HCT116 (cell line): ENCODE data around the gene PLAAT2. TPM values are rescaled to one million over a fixed set of nuclear protein-coding genes. Genes with fewer than 3 reads are reported as not detected.

Source experiments
- ATAC-seq: fragments of 200-7000 bp; cut with Tn5 transposase; 2 replicates; pipeline ENCODE4 v1.9.1; 2020; ENCODE audit warnings: mild to moderate bottlenecking, moderate library complexity
- BruUV-seq: library from RNA; stranded (reverse); fragments of 400-500 nt; replicated peaks from 2 replicates; lab custom pipeline; 2021; lab: Mats Ljungman, UMichigan
- CTCF ChIA-PET: fragments of 300-600 bp; sonication (Branson Sonifier 250); formaldehyde crosslinking; loops from one replicate; lab custom pipeline; 2021; ENCODE audit warnings: antibody characterized with exemption; lab: Charles Lee
- POLR2A ChIA-PET: fragments of 300-600, 350-600 bp; sonication (Branson Sonifier 250); formaldehyde crosslinking; loops from one replicate; lab custom pipeline; 2021; ENCODE audit warnings: antibody characterized with exemption; lab: Charles Lee
- RAD21 ChIA-PET, 2 experiments: fragments of 300-600 bp; sonication (Branson Sonifier 250); formaldehyde crosslinking; loops; one replicate each; lab custom pipeline; 2023; ENCODE audit warnings: low total read pairs in 2 of 2; ENCODE audit not compliant: uncharacterized antibody in 2 of 2, unreplicated experiment in 2 of 2, low non-redundant PET in 1 of 2; lab: Charles Lee
- DNase-seq: peaks from one replicate; pipeline ENCODE4 v3.0.0-alpha.2; 2010; ENCODE audit warnings: low read depth, low spot score
- H2AFZ ChIP-seq: fragments of 200-600 bp; shearing (Covaris generic), sonication (generic); 2 replicates; pipeline ENCODE4 v1.6.1; 2017; ENCODE audit warnings: low read depth, mixed run types, mixed read lengths, antibody characterized with exemption, low read length; ENCODE audit not compliant: poor library complexity, severe bottlenecking
- H3K27ac ChIP-seq: 2 replicates; pipeline ENCODE4 v1.5.1; 2012; ENCODE audit warnings: low read depth, low read length
- H3K27me3 ChIP-seq: fragments of 200-600 bp; sonication (generic); 2 replicates; pipeline ENCODE4 v1.6.1; 2016; ENCODE audit warnings: mixed run types, low read length, mixed read lengths; ENCODE audit not compliant: insufficient read depth
- H3K36me3 ChIP-seq, 2 experiments: fragments of 200-500 bp in 1 of 2; fragments of 200-600 bp in 1 of 2; sonication (Bioruptor generic) in 1 of 2; sonication (generic) in 1 of 2; 2 replicates each; pipeline versions ENCODE4 v1.5.1 to v1.6.1; 2014 to 2016; ENCODE audit warnings: low read length in 2 of 2, inconsistent platforms in 1 of 2, mixed read lengths in 1 of 2, mixed run types in 1 of 2; ENCODE audit not compliant: insufficient read depth in 2 of 2, control insufficient read depth in 1 of 2
- H3K4me1 ChIP-seq, 2 experiments: fragments of 200-600 bp in 1 of 2; sonication (generic) in 1 of 2; 2 replicates each; pipeline versions ENCODE4 v1.5.1 to v1.6.1; 2012 to 2017; ENCODE audit warnings: low read length in 2 of 2, inconsistent platforms in 1 of 2, mild to moderate bottlenecking in 1 of 2, mixed read lengths in 1 of 2, mixed run types in 1 of 2, moderate library complexity in 1 of 2; ENCODE audit not compliant: insufficient read depth in 2 of 2, control insufficient read depth in 1 of 2
- H3K4me2 ChIP-seq: fragments of 200-600 bp; sonication (generic); 2 replicates; pipeline ENCODE4 v1.6.1; 2017; ENCODE audit warnings: mixed run types, low read length, mixed read lengths
- H3K4me3 ChIP-seq, 2 experiments: fragments of 200-600 bp in 1 of 2; sonication (generic) in 1 of 2; replicated peaks in 1 of 2; 2 replicates each; pipeline ENCODE4 v1.5.1; 2011 to 2016; ENCODE audit warnings: low read length in 2 of 2, control low read depth in 1 of 2, low read depth in 1 of 2, mild to moderate bottlenecking in 1 of 2, mixed read lengths in 1 of 2, mixed run types in 1 of 2
- H3K79me2 ChIP-seq: fragments of 200-600 bp; sonication (generic); 2 replicates; pipeline ENCODE4 v1.6.1; 2017; ENCODE audit warnings: mild to moderate bottlenecking, mixed run types, low read length, moderate library complexity, mixed read lengths; ENCODE audit not compliant: insufficient read depth
- H3K9ac ChIP-seq: fragments of 200-600 bp; sonication (generic); 2 replicates; pipeline ENCODE4 v1.6.1; 2016; ENCODE audit warnings: low read length, mixed read lengths
- H3K9me2 ChIP-seq: fragments of 200-600 bp; sonication (generic), shearing (Covaris generic); 2 replicates; pipeline ENCODE4 v1.6.1; 2017; ENCODE audit warnings: mixed run types, mild to moderate bottlenecking, moderate library complexity; ENCODE audit not compliant: insufficient read depth
- H3K9me3 ChIP-seq, 2 experiments: fragments of 200-500 bp in 1 of 2; fragments of 200-600 bp in 1 of 2; sonication (Bioruptor generic) in 1 of 2; sonication (generic) in 1 of 2; 2 replicates each; pipeline ENCODE4 v1.6.1; 2014 to 2017; ENCODE audit warnings: low read length in 2 of 2, mixed read lengths in 2 of 2, inconsistent platforms in 1 of 2, low read depth in 1 of 2, mild to moderate bottlenecking in 1 of 2, mixed run types in 1 of 2, moderate library complexity in 1 of 2; ENCODE audit not compliant: control insufficient read depth in 1 of 2, insufficient read depth in 1 of 2
- H4K20me1 ChIP-seq: fragments of 200-600 bp; sonication (generic), shearing (Covaris generic); 2 replicates; pipeline ENCODE4 v1.6.1; 2017; ENCODE audit warnings: mixed run types, mild to moderate bottlenecking, moderate library complexity; ENCODE audit not compliant: insufficient read depth
- CBX3 ChIP-seq: IDR thresholded peaks from 2 replicates; pipeline ENCODE4 v1.6.1; 2012; ENCODE audit warnings: low read depth
- CTCF ChIP-seq, 3 experiments: fragments of 200-600 bp in 1 of 3; sonication (generic) in 1 of 3; IDR thresholded peaks in 2 of 3; conservative IDR thresholded peaks in 1 of 3; 2 replicates each; pipeline ENCODE4 v1.5.1; 2012 to 2017; ENCODE audit warnings: low read depth in 2 of 3, low read length in 2 of 3, antibody characterized with exemption in 1 of 3, borderline replicate concordance in 1 of 3, control low read depth in 1 of 3, mild to moderate bottlenecking in 1 of 3, mixed read lengths in 1 of 3, mixed run types in 1 of 3, moderate library complexity in 1 of 3; ENCODE audit not compliant: insufficient read depth in 1 of 3
- FOSL1 ChIP-seq: IDR thresholded peaks from 2 replicates; pipeline ENCODE4 v1.6.1; 2012; ENCODE audit warnings: low read depth
- JUND ChIP-seq: IDR thresholded peaks from 2 replicates; pipeline ENCODE4 v1.6.1; 2012
- MAX ChIP-seq: IDR thresholded peaks from 2 replicates; pipeline ENCODE4 v1.6.1; 2012
- POLR2A ChIP-seq: IDR thresholded peaks from 2 replicates; pipeline ENCODE4 v1.7.0; 2011; ENCODE audit warnings: borderline replicate concordance; ENCODE audit not compliant: insufficient read depth, insufficient read length; ENCODE audit errors: extremely low read depth
- SIN3A ChIP-seq: IDR thresholded peaks from 2 replicates; pipeline ENCODE4 v1.6.1; 2012; ENCODE audit warnings: low read depth
- SP1 ChIP-seq: IDR thresholded peaks from 2 replicates; pipeline ENCODE4 v1.6.1; 2012; ENCODE audit warnings: low read depth
- TCF7L2 ChIP-seq: IDR thresholded peaks from 2 replicates; pipeline ENCODE4 v1.7.0; 2011; ENCODE audit warnings: borderline replicate concordance, inconsistent platforms; ENCODE audit not compliant: insufficient read depth, insufficient read length; ENCODE audit errors: extremely low read depth
- YY1 ChIP-seq: IDR thresholded peaks from 2 replicates; pipeline ENCODE4 v1.6.1; 2011; ENCODE audit warnings: low read length, low read depth, moderate library complexity, mild to moderate bottlenecking; ENCODE audit not compliant: insufficient replicate concordance; ENCODE audit errors: extremely low read depth
- intact Hi-C: fragments of 100-400 bp; cut with micrococcal nuclease; formaldehyde crosslinking; loops from 2 replicates; pipeline ENCODE4 v1.10.0; 2022
- total RNA-seq: library from RNA; stranded (reverse); gene quantifications from one replicate; pipeline ENCODE4 v1.2.1, GENCODE V29; 2021; ENCODE audit not compliant: unreplicated experiment

Gene PLAAT2
- total RNA-seq, 1 experiment from 2014 or later: not detected

GRCh38 chr11:63609971-63610580, 46.9 kb upstream of the PLAAT2 start:
- Histone ChIP-seq H3K4me3 (no peak overlapping the region), H3K9me2 (no peaks in the 10 kb centered on the region), H3K4me2 (no peak overlapping the region), H4K20me1 (no peaks in the 10 kb centered on the region), H3K27ac (no peak overlapping the region), H2AFZ (no peak overlapping the region), H3K79me2 (no peaks in the 10 kb centered on the region), H3K9me3 (no peaks in the 10 kb centered on the region), H3K9ac (no peak overlapping the region), H3K36me3 (no peaks in the 10 kb centered on the region), H3K4me1 (peaks cover 13 to 21% of the 10 kb centered on the region in 2 experiments; a peak in 3 of 4 replicates), H3K27me3 (no peaks in the 10 kb centered on the region)
- ATAC-seq (no peak), DNase-seq (no peak)
- ChIA-PET CTCF (no interaction called here), RAD21 (no interaction called here), POLR2A (interaction anchor here (0.6 kb wide), 1 partner anchor 484 kb away, joined by 3 read pairs; no protein-coding TSS in a partner anchor)
- no TSS peak for BruUV-seq
- no peak for TF ChIP-seq CTCF (IDR thresholded peaks at IDR 0.05 in 2 of 3, conservative IDR thresholded peaks at IDR 0.05 in 1 of 3; ENCODE audit: borderline replicate concordance in 1 of 3, insufficient read depth in 1 of 3, low read depth in 2 of 3, low read length in 2 of 3)
- TF ChIP-seq CBX3: no peak
- no peak for TF ChIP-seq TCF7L2
- TF ChIP-seq SP1: no peak
- intact Hi-C loops: loop anchor here (10.0 kb wide), 1 partner anchor 125 kb away; no protein-coding TSS in a partner anchor

GRCh38 chr11:63609536-63609935, 46.4 kb upstream of the PLAAT2 start:
- Histone ChIP-seq H2AFZ (no peak overlapping the region), H3K9me2 (no peaks in the 10 kb centered on the region), H3K9me3 (no peaks in the 10 kb centered on the region), H4K20me1 (no peaks in the 10 kb centered on the region), H3K4me2 (no peak overlapping the region), H3K27me3 (no peaks in the 10 kb centered on the region)
- POLR2A ChIA-PET: interaction anchor here (0.6 kb wide), 1 partner anchor 483 kb away, joined by 3 read pairs; no protein-coding TSS in a partner anchor
- no TSS peak for BruUV-seq
- RAD21 ChIA-PET: no interaction called here
- no peak for TF ChIP-seq CBX3
- no peak for TF ChIP-seq FOSL1
- no peak for TF ChIP-seq YY1
- TF ChIP-seq SIN3A: no peak
- TF ChIP-seq MAX: no peak
- TF ChIP-seq JUND: no peak
- TF ChIP-seq POLR2A: no peak
- TF ChIP-seq, all 23 proteins: peak for 0
- ATAC-seq (no peak), DNase-seq (no peak)
- H3K36me3 ChIP-seq: no peaks in the 10 kb centered on the region
- H3K4me1 ChIP-seq: peaks cover 13 to 21% of the 10 kb centered on the region in 2 experiments; a peak in 3 of 4 replicates
- CTCF ChIA-PET: no interaction called here
- no peak overlapping the region for H3K9ac ChIP-seq
- no peaks in the 10 kb centered on the region for H3K79me2 ChIP-seq
- H3K27ac ChIP-seq: no peak overlapping the region
- intact Hi-C loops: loop anchor here (10.0 kb wide), 1 partner anchor 125 kb away; no protein-coding TSS in a partner anchor
- H3K4me3 ChIP-seq: no peak overlapping the region
